ENCODE results near the gene FASTK. TPM values are rescaled to one million over a fixed set of nuclear protein-coding genes. Genes with fewer than 3 reads are reported as not detected.

Gene FASTK
- polyA plus RNA-seq, 1 experiment, result 89.9 TPM

DNA sequence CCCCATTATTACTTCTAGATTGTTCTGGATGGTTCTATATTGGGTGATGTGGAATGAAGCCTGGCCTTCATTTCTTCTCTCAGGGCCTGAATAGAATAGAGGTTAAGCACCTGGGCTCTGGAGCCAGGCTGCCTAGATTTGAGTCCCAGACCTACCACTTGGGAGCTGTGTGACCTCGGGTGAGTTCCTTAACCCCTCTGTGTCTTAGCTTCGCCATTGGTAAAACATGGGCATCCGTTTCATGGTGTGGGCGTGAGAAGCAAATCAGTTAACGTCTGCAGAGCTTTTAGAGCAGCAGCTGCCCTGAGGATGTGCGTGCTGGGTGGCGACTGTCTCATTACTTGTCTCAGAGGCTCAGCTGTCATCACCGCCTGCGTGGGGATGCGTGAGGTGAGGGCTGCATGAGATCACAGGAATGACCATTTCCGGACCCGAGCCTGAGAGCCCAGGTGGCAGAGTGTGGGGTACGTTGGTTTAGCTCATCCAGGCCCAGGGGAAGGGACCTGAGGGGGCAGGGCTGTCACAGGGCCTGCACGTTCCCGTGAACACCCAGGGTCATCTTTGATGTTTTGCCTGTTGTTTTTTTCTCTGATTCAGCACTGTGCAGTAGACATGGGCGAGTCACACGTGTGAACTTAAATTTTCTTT is 15.3 kb upstream of the FASTK start:
- DNase-seq (ENCODE audit: low read depth), result no peak
- Histone ChIP-seq H3K4me3 (ENCODE audit: low read depth, low read length) (no peak overlapping the region), H3K36me3 (ENCODE audit: control insufficient read depth, insufficient read depth, low read length) (peaks cover 5% of the 10 kb centered on the region; the same call in 1 of the 2 replicates), H3K27me3 (ENCODE audit: control insufficient read depth, insufficient read depth, low read length) (no peaks in the 10 kb centered on the region)
- POLR2A ChIA-PET, result no interaction called here
- CTCF ChIA-PET, result interaction anchor here (1.1 to 12.9 kb wide), 3 partner anchors 9 to 82 kb away, joined by 3 to 143 read pairs (median 5); no protein-coding TSS in a partner anchor
- TF ChIP-seq CTCF (IDR thresholded peaks at IDR 0.05; ENCODE audit: insufficient read depth, low read depth, low read length), result no peak

DNA sequence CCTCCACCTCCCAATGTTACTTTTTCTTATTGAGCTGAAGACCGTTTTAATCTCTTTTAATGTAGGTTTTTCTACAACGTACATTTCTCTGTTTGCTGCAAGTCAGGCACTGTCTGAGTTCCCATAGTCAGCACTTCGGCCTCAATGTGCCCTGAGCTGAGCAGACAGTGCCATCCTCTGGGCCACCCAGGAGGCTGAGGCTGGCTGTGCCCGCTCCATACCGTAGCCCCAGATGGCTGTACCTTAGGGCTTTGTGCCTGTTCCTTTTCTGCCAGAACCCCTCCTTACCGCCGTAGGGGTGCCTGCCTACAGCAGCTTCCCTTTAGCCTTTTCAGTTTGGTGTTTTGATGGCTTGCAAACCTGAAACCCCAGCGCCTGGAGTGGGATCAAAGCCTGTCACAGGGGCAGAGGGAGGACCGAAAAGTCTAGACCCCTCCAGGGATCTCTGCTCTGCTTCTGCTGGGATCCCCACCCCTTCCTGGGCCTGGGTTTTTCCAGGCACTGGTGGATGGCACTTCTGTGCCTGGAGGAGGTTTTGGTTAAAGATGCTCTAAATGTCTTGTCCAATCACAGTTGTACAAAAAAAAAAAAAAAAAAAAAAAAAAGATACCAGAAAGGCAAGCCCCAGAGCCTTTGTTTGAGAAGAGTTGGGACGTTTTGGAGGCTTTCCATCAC is 14.7 kb upstream of the FASTK start:
- ChIA-PET CTCF (interaction anchor here (1.1 to 12.9 kb wide), 4 partner anchors 9 to 82 kb away, joined by 3 to 143 read pairs (median 4); no protein-coding TSS in a partner anchor), POLR2A (no interaction called here)
- no peak for DNase-seq (ENCODE audit: low read depth)
- no peak for TF ChIP-seq CTCF (IDR thresholded peaks at IDR 0.05; ENCODE audit: insufficient read depth, low read depth, low read length)
- peaks cover 5% of the 10 kb centered on the region; the same call in 1 of the 2 replicates for H3K36me3 ChIP-seq (ENCODE audit: control insufficient read depth, insufficient read depth, low read length)
- no peak overlapping the region for H3K4me3 ChIP-seq (ENCODE audit: low read depth, low read length)
- H3K27me3 ChIP-seq (ENCODE audit: control insufficient read depth, insufficient read depth, low read length), result no peaks in the 10 kb centered on the region

DNA sequence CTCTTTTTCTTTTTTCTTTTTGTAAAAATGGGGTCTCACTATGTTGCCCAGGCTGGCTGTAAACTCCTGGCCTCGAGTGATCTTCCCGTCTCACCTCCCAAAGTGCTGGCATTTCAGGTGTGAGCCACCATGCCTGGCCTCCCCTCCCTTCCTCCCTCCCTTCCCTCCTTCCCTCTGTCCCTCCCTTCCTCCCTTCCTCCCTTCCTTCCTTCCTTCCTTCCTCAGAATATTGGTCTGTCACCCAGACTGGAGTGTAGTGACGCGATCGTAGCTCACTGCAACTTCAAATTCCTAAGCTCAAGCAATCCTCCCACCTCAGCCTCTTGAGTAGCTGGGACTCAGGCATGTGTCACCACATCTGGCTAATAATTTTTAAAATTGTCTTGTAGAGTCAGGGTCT is 14.1 kb upstream of the FASTK start:
- no peak for DNase-seq (ENCODE audit: low read depth)
- Histone ChIP-seq H3K4me3 (ENCODE audit: low read depth, low read length) (no peak overlapping the region), H3K36me3 (ENCODE audit: control insufficient read depth, insufficient read depth, low read length) (peaks cover 5% of the 10 kb centered on the region; the same call in 1 of the 2 replicates), H3K27me3 (ENCODE audit: control insufficient read depth, insufficient read depth, low read length) (no peaks in the 10 kb centered on the region)
- TF ChIP-seq CTCF (IDR thresholded peaks at IDR 0.05; ENCODE audit: insufficient read depth, low read depth, low read length), result no peak
- POLR2A ChIA-PET, result no interaction called here
- CTCF ChIA-PET, result interaction anchor here (1.1 to 12.9 kb wide), 4 partner anchors 10 to 81 kb away, joined by 3 to 143 read pairs (median 4); no protein-coding TSS in a partner anchor

GRCh38 chr7:151093748-151094147 is 13.1 kb upstream of the FASTK start:
- no peak for DNase-seq (ENCODE audit: low read depth)
- ChIA-PET POLR2A (no interaction called here), CTCF (interaction anchor here (12.9 kb wide), 1 partner anchor 17 kb away, joined by 143 read pairs; no protein-coding TSS in a partner anchor)
- no peak overlapping the region for H3K4me3 ChIP-seq (ENCODE audit: low read depth, low read length)
- no peaks in the 10 kb centered on the region for H3K27me3 ChIP-seq (ENCODE audit: control insufficient read depth, insufficient read depth, low read length)
- TF ChIP-seq CTCF (IDR thresholded peaks at IDR 0.05; ENCODE audit: insufficient read depth, low read depth, low read length), result no peak
- H3K36me3 ChIP-seq (ENCODE audit: control insufficient read depth, insufficient read depth, low read length), result peaks cover 5% of the 10 kb centered on the region; the same call in 1 of the 2 replicates

DNA sequence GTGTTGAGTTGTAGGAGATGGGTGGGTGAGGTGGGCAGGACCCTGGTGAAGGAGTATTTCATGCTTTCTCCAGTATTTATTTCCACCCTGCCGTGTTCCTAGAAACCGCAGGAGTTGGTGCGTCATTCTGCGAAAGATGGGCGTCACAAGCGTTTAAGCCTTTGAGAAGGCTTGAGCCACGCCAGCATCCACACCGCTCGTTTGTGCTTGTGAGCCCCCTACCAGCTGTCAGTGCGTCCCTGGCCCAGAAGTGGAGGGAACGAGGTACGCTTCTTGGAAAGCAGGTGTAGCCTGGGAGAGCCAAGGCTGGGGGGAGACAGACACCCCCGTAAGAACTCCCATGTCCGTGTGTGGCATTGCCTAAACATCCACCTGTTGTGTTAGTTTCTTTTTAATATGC is 11.4 kb upstream of the FASTK start:
- peaks cover 4% of the 10 kb centered on the region; the same call in 1 of the 2 replicates for H3K36me3 ChIP-seq (ENCODE audit: control insufficient read depth, insufficient read depth, low read length)
- H3K27me3 ChIP-seq (ENCODE audit: control insufficient read depth, insufficient read depth, low read length), result no peaks in the 10 kb centered on the region
- POLR2A ChIA-PET, result no interaction called here
- no peak overlapping the region for H3K4me3 ChIP-seq (ENCODE audit: low read depth, low read length)
- CTCF ChIA-PET, result interaction anchor here (1.3 to 12.9 kb wide), 2 partner anchors 8 to 18 kb away, joined by 3 to 143 read pairs; no protein-coding TSS in a partner anchor
- DNase-seq (ENCODE audit: low read depth), result no peak
- TF ChIP-seq CTCF (IDR thresholded peaks at IDR 0.05; ENCODE audit: insufficient read depth, low read depth, low read length), result no peak
